HG03521 (cell line): Measurements from ENCODE around the gene NPTX1.
A peak's percentile ranks its signal among the peaks of the same experiment; 100 is the strongest.

ENCODE experiments used
- ATAC-seq: cut with Tn5 transposase; IDR thresholded peaks from one replicate; pipeline ENCODE4 v1.9.1; 2021; ENCODE audit warnings: mild to moderate bottlenecking, moderate library complexity; ENCODE audit not compliant: unreplicated experiment

NPTX1 gene

GRCh38 chr17:80460429-80460834 is 16.0 kb downstream of the NPTX1 start:
- no peak for ATAC-seq

- no peak for ATAC-seq
Observed at GRCh38 chr17:80459234-80459633, 17.2 kb downstream of the NPTX1 start.

DNA sequence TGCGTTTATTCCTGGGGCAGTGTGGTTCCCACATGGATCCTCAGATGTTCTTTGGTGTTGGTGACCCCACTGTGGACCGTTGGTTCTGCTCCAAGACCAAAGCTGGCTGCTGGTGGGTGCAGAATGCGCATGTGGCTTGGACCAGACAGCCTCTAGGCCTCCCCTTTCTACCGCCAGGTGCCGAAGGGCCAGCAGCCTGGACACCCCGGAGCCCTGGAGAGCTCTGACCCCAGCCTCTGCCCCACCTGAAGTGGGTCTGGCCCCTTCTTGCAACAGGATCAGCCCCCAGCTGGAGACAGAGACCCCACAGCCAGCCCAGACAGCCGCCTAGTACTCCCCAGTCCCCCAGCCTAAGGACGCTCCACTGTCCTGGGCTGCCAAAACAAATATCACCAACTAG is 18.4 kb downstream of the NPTX1 start:
- ATAC-seq: no peak

GRCh38 chr17:80457236-80457856 is 19.1 kb downstream of the NPTX1 start:
- no peak for ATAC-seq

- no peak for ATAC-seq
Observed at GRCh38 chr17:80456465-80457235, 19.8 kb downstream of the NPTX1 start.

GRCh38 chr17:80455784-80456183 is 20.6 kb downstream of the NPTX1 start:
- no peak for ATAC-seq

GRCh38 chr17:80455336-80455710 is 21.1 kb downstream of the NPTX1 start:
- no peak for ATAC-seq

- peak; percentile 85 for ATAC-seq
Observed at GRCh38 chr17:80454557-80455335, 21.7 kb downstream of the NPTX1 start.

GRCh38 chr17:80453998-80454556 is 22.3 kb downstream of the NPTX1 start:
- ATAC-seq: no peak

DNA sequence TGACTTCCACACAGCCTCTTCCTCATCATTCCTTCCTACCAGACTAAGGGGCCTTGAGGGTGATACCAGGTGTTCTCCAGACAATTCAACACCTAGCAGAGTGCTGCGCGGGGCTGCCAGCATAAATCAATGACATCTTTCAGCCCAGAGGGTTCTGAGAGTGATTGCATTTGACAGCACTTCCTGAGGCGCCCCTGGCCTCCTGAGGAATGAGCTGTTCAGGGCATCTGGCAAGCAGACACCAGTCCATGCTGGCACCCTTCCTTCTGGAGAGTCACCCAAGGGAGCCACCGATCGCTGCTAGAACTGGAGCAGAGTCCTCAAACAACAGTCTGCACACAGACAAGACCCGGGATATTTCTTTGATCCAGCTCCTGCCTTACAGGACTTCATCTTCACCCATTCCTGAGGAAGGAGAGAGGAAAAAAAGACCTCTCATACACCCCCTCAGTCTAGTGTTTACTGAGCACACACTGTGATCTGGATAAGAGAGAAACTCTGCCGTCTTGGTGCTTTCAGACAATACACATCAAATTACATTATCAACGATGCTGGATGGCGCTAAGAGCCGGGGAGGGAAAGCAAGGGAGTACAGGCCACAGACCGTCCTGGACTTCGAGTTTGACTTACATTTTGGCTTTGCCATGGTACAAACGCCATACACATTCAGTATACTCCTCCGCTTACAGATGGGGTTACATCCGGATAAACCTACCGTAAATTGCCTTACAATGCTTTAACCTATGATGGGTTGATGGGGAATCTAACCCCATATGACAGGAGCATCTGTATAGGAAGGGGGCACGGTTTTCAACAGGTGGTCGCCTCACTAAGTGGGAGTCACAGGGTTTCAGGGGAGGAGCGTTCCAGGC is 23.0 kb downstream of the NPTX1 start:
- ATAC-seq: no peak

DNA sequence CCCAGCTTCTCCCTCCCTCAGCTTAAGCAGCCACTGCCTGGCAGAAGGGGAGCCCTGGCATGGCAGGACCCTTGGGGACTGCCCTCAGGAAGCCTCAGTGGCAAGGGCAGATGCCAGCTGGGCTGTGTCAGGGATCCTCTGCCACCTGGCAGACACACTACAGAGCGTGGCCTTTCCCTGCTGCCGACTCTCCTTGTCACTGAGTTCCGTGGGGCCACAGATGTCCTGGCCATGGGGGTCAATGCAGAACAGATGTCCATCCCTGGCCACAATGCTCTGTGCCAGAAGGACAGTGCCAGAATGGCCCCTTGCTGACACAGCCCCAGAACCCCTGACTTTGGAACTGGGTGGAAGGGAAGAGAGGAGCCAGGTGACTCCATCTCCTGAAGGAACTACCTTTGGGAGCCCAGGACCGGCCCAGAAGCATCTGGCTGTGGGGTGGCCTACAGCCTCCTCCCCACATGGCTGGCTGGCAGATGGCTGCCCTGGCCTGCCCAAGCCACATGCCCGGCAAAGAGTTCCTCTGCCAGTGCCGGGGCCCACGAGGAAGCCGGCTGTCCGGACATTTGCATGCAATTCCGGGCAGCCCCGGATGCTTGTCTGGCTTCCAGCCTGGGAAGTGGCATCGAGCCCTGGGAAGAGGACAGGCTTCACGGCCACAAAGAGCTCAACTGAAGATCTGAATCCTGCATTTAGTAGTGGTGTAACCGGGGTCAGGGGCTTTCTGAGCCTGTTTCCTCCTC is 24.1 kb downstream of the NPTX1 start:
- no peak for ATAC-seq

DNA sequence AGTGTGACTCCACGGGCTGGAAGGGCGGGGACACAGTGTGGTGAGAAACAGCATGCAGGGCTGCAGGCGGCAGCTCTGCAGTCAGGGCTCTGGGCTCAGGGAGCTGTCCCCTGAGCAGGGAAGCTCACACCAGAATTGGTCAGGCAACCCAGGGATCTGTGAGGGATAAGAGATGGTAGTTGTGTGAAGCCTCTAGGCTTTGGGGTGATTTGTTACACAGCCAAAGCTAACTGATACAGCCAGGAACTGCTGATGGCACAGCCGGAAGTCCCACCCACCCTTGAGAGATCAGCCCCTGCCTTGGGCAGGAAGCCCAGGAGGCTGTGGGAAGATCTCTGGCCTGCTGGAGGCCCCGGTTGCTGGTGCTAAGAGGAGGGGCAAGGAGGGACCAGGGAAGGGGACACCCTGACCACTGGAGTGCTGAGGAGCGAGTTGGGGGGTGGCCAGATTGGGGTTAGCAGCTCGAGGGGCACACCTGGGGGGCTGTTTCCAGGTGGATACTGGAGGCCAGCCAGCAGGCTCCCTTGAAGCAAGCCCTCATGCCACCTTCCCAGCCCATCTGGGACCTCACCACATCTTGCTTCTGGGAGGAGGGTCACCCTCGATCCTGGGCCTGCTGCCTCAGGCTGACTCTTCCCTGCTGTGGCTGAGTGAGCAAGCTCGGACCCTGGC is 25.2 kb downstream of the NPTX1 start:
- ATAC-seq: no peak

GRCh38 chr17:80449930-80450576 is 26.4 kb downstream of the NPTX1 start:
- ATAC-seq: no peak

DNA sequence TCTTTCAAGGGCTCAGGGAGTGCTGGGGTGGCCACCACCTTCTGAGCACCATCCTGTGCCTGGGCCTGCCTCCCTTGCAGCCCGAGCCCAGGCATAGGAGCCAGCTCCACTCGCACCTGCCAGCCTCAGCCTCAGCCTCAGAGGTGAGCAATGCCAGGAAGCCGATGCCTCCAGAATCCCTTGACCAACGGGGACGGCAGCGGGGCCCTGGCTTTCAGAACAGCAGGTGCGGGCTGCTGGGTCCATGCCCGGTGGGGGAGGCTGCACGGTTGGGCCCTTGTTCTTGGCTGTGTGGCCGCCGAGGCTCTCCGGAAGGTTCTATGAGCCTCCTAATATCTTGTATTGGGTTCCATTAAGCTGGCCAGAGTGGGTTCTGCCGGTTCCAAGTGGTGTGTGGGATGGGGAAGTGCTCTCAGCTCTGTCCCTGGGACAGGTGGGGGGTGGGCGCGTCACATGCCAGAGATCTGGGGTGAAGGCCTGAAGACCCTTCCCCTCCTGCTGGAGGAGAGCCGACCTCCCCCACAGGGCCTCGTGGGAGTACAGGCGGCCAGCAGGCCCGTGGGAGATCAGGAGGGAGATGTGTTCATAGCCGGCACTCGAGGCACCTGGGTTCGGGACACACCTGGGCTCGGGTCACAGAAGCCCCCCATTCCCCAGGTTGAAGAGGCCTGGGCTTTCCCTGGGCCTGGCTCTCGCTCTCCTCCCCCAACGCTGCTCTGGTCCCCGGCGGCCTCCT is 27.0 kb downstream of the NPTX1 start:
- ATAC-seq: no peak

GRCh38 chr17:80447790-80448189 is 28.6 kb downstream of the NPTX1 start:
- no peak for ATAC-seq

DNA sequence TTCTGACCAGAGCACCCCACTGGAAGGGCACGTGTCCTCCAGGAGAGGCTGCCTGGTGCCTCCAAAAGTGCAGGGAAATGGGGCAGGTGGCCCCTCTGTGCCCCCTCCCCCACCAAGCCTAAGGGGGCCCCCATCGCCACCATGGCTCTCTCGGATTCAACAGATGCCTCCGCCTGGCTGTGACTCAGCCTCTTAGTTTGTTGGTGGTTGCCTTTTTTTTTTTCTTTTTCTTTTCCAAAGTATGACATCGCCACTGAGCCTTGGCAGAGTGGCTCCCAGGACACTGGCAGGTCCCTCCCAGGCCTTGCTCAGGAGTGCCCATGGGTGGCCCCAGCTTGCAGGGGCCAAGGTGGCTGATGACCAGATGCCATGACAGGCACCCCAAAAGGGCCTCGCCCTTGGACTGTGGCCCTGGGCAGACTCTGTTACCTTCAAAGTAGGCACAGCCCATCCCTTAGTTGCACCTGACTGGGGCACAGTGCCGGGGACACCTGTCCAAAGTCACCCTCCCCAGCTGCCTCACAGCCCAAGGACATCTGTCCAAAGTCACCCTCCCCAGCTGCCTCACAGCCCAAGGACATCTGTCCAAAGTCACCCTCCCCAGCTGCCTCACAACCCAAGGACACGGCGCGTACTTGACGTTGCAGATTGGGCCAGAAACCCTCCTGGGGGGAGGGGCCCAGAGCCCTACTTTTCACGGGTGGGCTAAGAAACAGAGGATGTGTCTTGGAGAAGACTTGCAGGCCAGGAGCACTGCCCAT is 29.6 kb downstream of the NPTX1 start:
- ATAC-seq: no peak

GRCh38 chr17:80445726-80446110 is 30.7 kb downstream of the NPTX1 start:
- no peak for ATAC-seq
